ENCODE measurements around the gene SLC4A7.

GRCh38 chr3:27426926-27427325 is 57.3 kb downstream of the SLC4A7 start:
- TF ChIP-seq, protein P1, sequence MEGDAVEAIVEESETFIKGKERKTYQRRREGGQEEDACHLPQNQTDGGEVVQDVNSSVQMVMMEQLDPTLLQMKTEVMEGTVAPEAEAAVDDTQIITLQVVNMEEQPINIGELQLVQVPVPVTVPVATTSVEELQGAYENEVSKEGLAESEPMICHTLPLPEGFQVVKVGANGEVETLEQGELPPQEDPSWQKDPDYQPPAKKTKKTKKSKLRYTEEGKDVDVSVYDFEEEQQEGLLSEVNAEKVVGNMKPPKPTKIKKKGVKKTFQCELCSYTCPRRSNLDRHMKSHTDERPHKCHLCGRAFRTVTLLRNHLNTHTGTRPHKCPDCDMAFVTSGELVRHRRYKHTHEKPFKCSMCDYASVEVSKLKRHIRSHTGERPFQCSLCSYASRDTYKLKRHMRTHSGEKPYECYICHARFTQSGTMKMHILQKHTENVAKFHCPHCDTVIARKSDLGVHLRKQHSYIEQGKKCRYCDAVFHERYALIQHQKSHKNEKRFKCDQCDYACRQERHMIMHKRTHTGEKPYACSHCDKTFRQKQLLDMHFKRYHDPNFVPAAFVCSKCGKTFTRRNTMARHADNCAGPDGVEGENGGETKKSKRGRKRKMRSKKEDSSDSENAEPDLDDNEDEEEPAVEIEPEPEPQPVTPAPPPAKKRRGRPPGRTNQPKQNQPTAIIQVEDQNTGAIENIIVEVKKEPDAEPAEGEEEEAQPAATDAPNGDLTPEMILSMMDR (IDR thresholded peaks at IDR 0.05), result no peak
- TF ChIP-seq MAX (CRISPR knock-in tag; IDR thresholded peaks at IDR 0.05) (no peak), ATF2 (CRISPR knock-in tag; IDR thresholded peaks at IDR 0.05; ENCODE audit: borderline replicate concordance, low read depth) (no peak), PREB (CRISPR knock-in tag; IDR thresholded peaks at IDR 0.05; ENCODE audit: borderline replicate concordance) (no peak), TP53 (CRISPR knock-in tag; IDR thresholded peaks at IDR 0.05) (no peak), CREB1 (CRISPR knock-in tag; IDR thresholded peaks at IDR 0.05) (no peak), NR2C2 (CRISPR knock-in tag; IDR thresholded peaks at IDR 0.05) (no peak), ZNF416 (CRISPR knock-in tag; IDR thresholded peaks at IDR 0.05) (no peak), NFATC4 (CRISPR knock-in tag; IDR thresholded peaks at IDR 0.05) (no peak), SMAD3 (CRISPR knock-in tag; IDR thresholded peaks at IDR 0.05; ENCODE audit: borderline replicate concordance) (no peak)

All from WTC11 (cell line).